H9 (cell line): ENCODE results near the gene EIF5A. TPM values are rescaled to one million over a fixed set of nuclear protein-coding genes. Genes with fewer than 3 reads are reported as not detected.

Experiments used
- DNase-seq: peaks from one replicate; pipeline ENCODE4 v3.0.0-alpha.2; 2017
- H2AFZ ChIP-seq: one replicate; pipeline ENCODE4 v1.6.1; 2013; ENCODE audit warnings: mild to moderate bottlenecking, low read length, control low read depth, moderate library complexity
- H2AK5ac ChIP-seq: 2 replicates; pipeline ENCODE4 v1.6.1; 2013; ENCODE audit warnings: low read length, control low read depth, mixed read lengths; ENCODE audit not compliant: insufficient read length
- H2BK120ac ChIP-seq: one replicate; pipeline ENCODE4 v1.6.1; 2013; ENCODE audit warnings: low read depth, mild to moderate bottlenecking, low read length, control low read depth, inconsistent platforms; ENCODE audit not compliant: poor library complexity, severe bottlenecking
- H2BK12ac ChIP-seq: 2 replicates; pipeline ENCODE4 v1.6.1; 2013; ENCODE audit warnings: low read length, control low read depth, mixed read lengths, low read depth; ENCODE audit not compliant: insufficient read length
- H2BK15ac ChIP-seq: 2 replicates; pipeline ENCODE4 v1.6.1; 2013; ENCODE audit warnings: low read depth, low read length, control low read depth
- H2BK20ac ChIP-seq: one replicate; pipeline ENCODE4 v1.6.1; 2013; ENCODE audit warnings: low read depth, mild to moderate bottlenecking, low read length, control low read depth, inconsistent platforms; ENCODE audit not compliant: poor library complexity, severe bottlenecking
- H2BK5ac ChIP-seq: 2 replicates; pipeline ENCODE4 v1.6.1; 2013; ENCODE audit warnings: low read length, control low read depth, mixed read lengths; ENCODE audit not compliant: insufficient read length
- H3K14ac ChIP-seq: 2 replicates; pipeline ENCODE4 v1.6.1; 2013; ENCODE audit warnings: low read length, control low read depth; ENCODE audit not compliant: insufficient read depth
- H3K18ac ChIP-seq: 2 replicates; pipeline ENCODE4 v1.6.1; 2013; ENCODE audit warnings: low read depth, mild to moderate bottlenecking, mixed read lengths, low read length, control low read depth; ENCODE audit not compliant: insufficient read length
- H3K23ac ChIP-seq: 2 replicates; pipeline ENCODE4 v1.6.1; 2013; ENCODE audit warnings: low read length, control low read depth, mixed read lengths, low read depth; ENCODE audit not compliant: insufficient read length
- H3K23me2 ChIP-seq: 2 replicates; pipeline ENCODE4 v1.6.1; 2013; ENCODE audit warnings: low read depth, mild to moderate bottlenecking, mixed read lengths, low read length, control low read depth; ENCODE audit not compliant: insufficient read length, poor library complexity, severe bottlenecking
- H3K27ac ChIP-seq: 2 replicates; pipeline ENCODE4 v1.5.1; 2013; ENCODE audit warnings: low read length, control low read depth, mixed read lengths, low read depth; ENCODE audit not compliant: insufficient read length
- H3K27me3 ChIP-seq: 2 replicates; pipeline ENCODE4 v1.6.1; 2013; ENCODE audit warnings: low read length, control low read depth, inconsistent platforms; ENCODE audit not compliant: insufficient read depth
- H3K4ac ChIP-seq: 2 replicates; pipeline ENCODE4 v1.6.1; 2013; ENCODE audit warnings: low read depth, mild to moderate bottlenecking, control low read depth, inconsistent platforms, low read length, moderate library complexity
- H3K4me1 ChIP-seq: 2 replicates; pipeline ENCODE4 v1.6.1; 2013; ENCODE audit warnings: low read length, control low read depth, inconsistent platforms; ENCODE audit not compliant: insufficient read depth
- H3K4me2 ChIP-seq: 2 replicates; pipeline ENCODE4 v1.6.1; 2013; ENCODE audit warnings: low read length, control low read depth, mixed read lengths; ENCODE audit not compliant: insufficient read length, insufficient read depth
- H3K56ac ChIP-seq: 2 replicates; pipeline ENCODE4 v1.6.1; 2013; ENCODE audit warnings: low read depth, mild to moderate bottlenecking, mixed read lengths, low read length, control low read depth; ENCODE audit not compliant: insufficient read length
- H3K79me1 ChIP-seq: 2 replicates; pipeline ENCODE4 v1.6.1; 2013; ENCODE audit warnings: low read depth, mild to moderate bottlenecking, moderate library complexity, low read length, control low read depth, inconsistent platforms; ENCODE audit not compliant: insufficient read depth, poor library complexity, severe bottlenecking
- H3K79me2 ChIP-seq: 2 replicates; pipeline ENCODE4 v1.6.1; 2013; ENCODE audit warnings: low read length, control low read depth, inconsistent platforms; ENCODE audit not compliant: insufficient read depth
- H3K9ac ChIP-seq: 2 replicates; pipeline ENCODE4 v1.6.1; 2013; ENCODE audit warnings: low read length, control low read depth, mixed read lengths; ENCODE audit not compliant: insufficient read length; ENCODE audit errors: extremely low read depth
- H3K9me3 ChIP-seq: one replicate; pipeline ENCODE4 v1.6.1; 2013; ENCODE audit warnings: low read depth, low read length, inconsistent platforms; ENCODE audit not compliant: control insufficient read depth
- H3T11ph ChIP-seq: one replicate; pipeline ENCODE4 v1.6.1; 2013; ENCODE audit warnings: mild to moderate bottlenecking, low read length, control low read depth, inconsistent platforms
- H4K20me1 ChIP-seq: one replicate; pipeline ENCODE4 v1.6.1; 2013; ENCODE audit not compliant: control insufficient read depth, insufficient read length, insufficient read depth
- H4K5ac ChIP-seq: 2 replicates; pipeline ENCODE4 v1.6.1; 2013; ENCODE audit warnings: low read depth, mild to moderate bottlenecking, mixed read lengths, low read length, control low read depth; ENCODE audit not compliant: insufficient read length
- H4K8ac ChIP-seq: replicated peaks from 2 replicates; pipeline ENCODE4 v1.6.1; 2013; ENCODE audit warnings: low read length, control low read depth, mixed read lengths, low read depth; ENCODE audit not compliant: insufficient read length
- H4K91ac ChIP-seq: 2 replicates; pipeline ENCODE4 v1.6.1; 2013; ENCODE audit warnings: low read depth, mild to moderate bottlenecking, moderate library complexity, mixed read lengths, low read length, control low read depth; ENCODE audit not compliant: insufficient read length
- H3K27ac Mint-ChIP-seq, 3 experiments: 2 replicates in 2 of 3; 3 replicates in 1 of 3; pipeline ENCODE4 v1.8.0; 2020 to 2021; ENCODE audit warnings: mixed read lengths in 3 of 3, mild to moderate bottlenecking in 1 of 3, moderate library complexity in 1 of 3
- H3K27me3 Mint-ChIP-seq: 2 replicates; pipeline ENCODE4 v1.8.0; 2021; ENCODE audit warnings: low read depth, mild to moderate bottlenecking, moderate library complexity, mixed read lengths
- H3K36me3 Mint-ChIP-seq, 3 experiments: 2 replicates in 2 of 3; 3 replicates in 1 of 3; pipeline ENCODE4 v1.8.0; 2020 to 2021; ENCODE audit warnings: low read depth in 3 of 3, mixed read lengths in 3 of 3; ENCODE audit not compliant: insufficient read depth in 1 of 3
- H3K4me1 Mint-ChIP-seq, 2 experiments: 2 replicates each; pipeline ENCODE4 v1.8.0; 2020; ENCODE audit warnings: mixed read lengths in 2 of 2
- H3K4me3 Mint-ChIP-seq, 2 experiments: 2 replicates in 1 of 2; 3 replicates in 1 of 2; pipeline ENCODE4 v1.8.0; 2020 to 2021; ENCODE audit warnings: mild to moderate bottlenecking in 2 of 2, mixed read lengths in 2 of 2, moderate library complexity in 1 of 2
- H3K9me3 Mint-ChIP-seq, 2 experiments: 2 replicates in 1 of 2; 3 replicates in 1 of 2; pipeline ENCODE4 v1.8.0; 2020; ENCODE audit warnings: mild to moderate bottlenecking in 2 of 2, mixed read lengths in 2 of 2, moderate library complexity in 1 of 2
- CTCF ChIP-seq: fragments of 200-600 bp; sonication (generic); conservative IDR thresholded peaks from 3 replicates; pipeline ENCODE4 v1.8.0; 2021; ENCODE audit warnings: antibody characterized with exemption, mild to moderate bottlenecking
- WGBS: extraction: QIAGEN DNeasy Blood & Tissue Kit; methylation state at CpG from one replicate; pipeline ENCODE4 v1.1.7; 2013; ENCODE audit warnings: missing lambda C conversion rate, low lambda C conversion rate, mixed read lengths; ENCODE audit not compliant: insufficient read length; ENCODE audit errors: extremely low coverage; 5-methylcytosine and 5-hydroxymethylcytosine counted together
- total RNA-seq: library from RNA; stranded (reverse); gene quantifications from 2 replicates; pipeline ENCODE4 v1.2.1, GENCODE V29; 2021

The EIF5A gene
- total RNA-seq, 1 experiment from 2014 or later = 978 TPM

- no peaks in the 10 kb centered on the region; the same call in 1 of the 2 replicates for H3K27me3 Mint-ChIP-seq
- no CpG with 5 or more reads among the region's 7 CpGs for WGBS
- H3K27ac ChIP-seq = no peak overlapping the region
These were observed 5.1 kb downstream of the EIF5A start for GRCh38 chr17:7312432-7313087.

More at GRCh38 chr17:7312432-7313087, 5.1 kb downstream of the EIF5A start:
- H2BK120ac ChIP-seq = no peak overlapping the region
- no peak overlapping the region for H2AFZ ChIP-seq
- H2BK20ac ChIP-seq = no peak overlapping the region
- H3K79me1 ChIP-seq = no peaks in the 10 kb centered on the region
- H3K4ac ChIP-seq = no peak overlapping the region
- H3K23me2 ChIP-seq = peaks cover 19% of the 10 kb centered on the region
- H2BK15ac ChIP-seq = no peak overlapping the region
- no peak overlapping the region for H2BK5ac ChIP-seq
- no peaks in the 10 kb centered on the region for H3K27me3 ChIP-seq
- H3K4me1 Mint-ChIP-seq = peaks cover 38 to 39% of the 10 kb centered on the region in 2 experiments
- H3K4me3 Mint-ChIP-seq = peak overlapping the region; percentile 69 to 71; a peak in 2 of 5 replicates
- DNase-seq = no peak
- H2AK5ac ChIP-seq = no peak overlapping the region
- peaks cover 21% of the 10 kb centered on the region for H3K79me2 ChIP-seq
- no peak overlapping the region for H4K91ac ChIP-seq
- H2BK12ac ChIP-seq = no peak overlapping the region
- no peak overlapping the region for H3K14ac ChIP-seq
- no peak overlapping the region for H4K8ac ChIP-seq
- no peak overlapping the region for H3K23ac ChIP-seq
- H3K9me3 ChIP-seq = no peaks in the 10 kb centered on the region
- no peak for TF ChIP-seq CTCF
- H3K9ac ChIP-seq = no peak overlapping the region
- H3K9me3 Mint-ChIP-seq = no peaks in the 10 kb centered on the region
- H3T11ph ChIP-seq = no peak overlapping the region
- H3K4me1 ChIP-seq = peaks cover 2% of the 10 kb centered on the region; the same call in 1 of the 2 replicates
- H4K20me1 ChIP-seq = no peaks in the 10 kb centered on the region
- H3K18ac ChIP-seq = no peak overlapping the region
- peak overlapping the region in 2 of 3 experiments; percentile 60 to 70; a peak in 3 of 7 replicates for H3K27ac Mint-ChIP-seq
- H3K36me3 Mint-ChIP-seq = peaks cover 50 to 74% (median 70%) of the 10 kb centered on the region in 3 experiments
- H3K56ac ChIP-seq = no peak overlapping the region
- H4K5ac ChIP-seq = no peak overlapping the region
- H3K4me2 ChIP-seq = no peak overlapping the region
